GM12801 (cell line): ENCODE data around the gene UMAD1.

Source experiments
- CTCF ChIP-seq: IDR thresholded peaks from one replicate; pipeline ENCODE4 v1.5.1; 2011; ENCODE audit warnings: control low read depth; ENCODE audit not compliant: insufficient read length; ENCODE audit errors: extremely low read depth

The UMAD1 gene

GRCh38 chr7:7785344-7785973 lies 144.9 kb downstream of the UMAD1 start:
- no peak for TF ChIP-seq CTCF

- no peak for TF ChIP-seq CTCF
These were observed 146.0 kb downstream of the UMAD1 start for GRCh38 chr7:7786595-7786994.

- no peak for TF ChIP-seq CTCF
These were observed 149.0 kb downstream of the UMAD1 start for GRCh38 chr7:7789551-7789988.

GRCh38 chr7:7790041-7790741 lies 149.6 kb downstream of the UMAD1 start:
- TF ChIP-seq CTCF, result no peak

GRCh38 chr7:7791523-7791922 lies 151.0 kb downstream of the UMAD1 start:
- no peak for TF ChIP-seq CTCF

- no peak for TF ChIP-seq CTCF
These were observed 151.5 kb downstream of the UMAD1 start for GRCh38 chr7:7792056-7792455.

- TF ChIP-seq CTCF, result no peak
These were observed 152.7 kb downstream of the UMAD1 start for GRCh38 chr7:7793249-7793648.
